Large intestine (tissue), 3 donors: ENCODE results near the gene CSN1S1. TPM values are rescaled to one million over a fixed set of nuclear protein-coding genes. Genes with fewer than 3 reads are reported as not detected.
"Not testable (repeated sequence)": the region's sequence is repeated elsewhere in the genome, so short reads cannot be mapped to it uniquely, and the experiment has no call there.

Experiments
- DNase-seq, 2 donors: peaks; one replicate each; pipeline versions ENCODE4 v3.0.0 to v3.0.0-alpha.2; 2013
- H3K27ac ChIP-seq: one replicate; pipeline ENCODE4 v1.5.1; 2013; ENCODE audit warnings: low read length
- H3K27me3 ChIP-seq: 2 replicates; pipeline ENCODE4 v1.6.1; 2013; ENCODE audit warnings: low read length; ENCODE audit not compliant: control insufficient read depth, insufficient read depth
- H3K36me3 ChIP-seq: 2 replicates; pipeline ENCODE4 v1.6.1; 2013; ENCODE audit warnings: low read length; ENCODE audit not compliant: control insufficient read depth, insufficient read depth
- H3K4me1 ChIP-seq: one replicate; pipeline ENCODE4 v1.6.1; 2013; ENCODE audit warnings: low read length; ENCODE audit not compliant: control insufficient read depth, insufficient read depth
- H3K4me3 ChIP-seq: one replicate; pipeline ENCODE4 v1.5.1; 2013; ENCODE audit warnings: low read length
- H3K9me3 ChIP-seq: one replicate; pipeline ENCODE4 v1.6.1; 2013; ENCODE audit warnings: mild to moderate bottlenecking, low read depth, low read length, moderate library complexity; ENCODE audit not compliant: control insufficient read depth
- WGBS: methylation state at CpG from one replicate; pipeline ENCODE4 v1.1.5; 2013; ENCODE audit warnings: low lambda C conversion rate; ENCODE audit not compliant: insufficient coverage; 5-methylcytosine and 5-hydroxymethylcytosine counted together
- polyA plus RNA-seq: library from polyadenylated mRNA; unstranded; fragments of 120-200 nt; gene quantifications from one replicate; pipeline ENCODE4 v1.2.1, GENCODE V29; 2013

The CSN1S1 gene
- polyA plus RNA-seq, 1 donor = not detected

DNA sequence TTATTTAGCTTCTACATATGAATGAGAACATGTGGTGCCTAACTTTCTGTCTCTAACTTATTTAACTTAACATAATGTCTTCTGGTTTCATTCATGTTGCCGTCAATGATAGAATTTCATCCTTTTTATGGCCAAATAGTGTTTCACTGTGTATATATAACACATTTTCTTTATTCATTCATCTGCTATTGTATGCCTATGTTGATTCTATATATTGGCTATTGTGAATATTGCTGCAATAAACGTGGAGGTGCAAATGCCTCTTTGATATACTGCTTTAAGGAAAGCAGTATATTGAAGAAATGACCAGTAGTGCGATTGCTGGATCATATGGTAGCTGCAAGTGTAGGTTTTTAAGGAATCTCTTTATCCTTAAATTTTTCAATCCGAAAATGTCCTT lies 10.0 kb upstream of the CSN1S1 start:
- DNase-seq = no peak
- 71% methylated on average over 3 of the region's 4 CpGs for WGBS
- H3K27ac ChIP-seq = no peak overlapping the region
- H3K4me3 ChIP-seq = no peak overlapping the region
- H3K36me3 ChIP-seq = no peaks in the 10 kb centered on the region
- no peaks in the 10 kb centered on the region for H3K4me1 ChIP-seq
- H3K27me3 ChIP-seq = no peaks in the 10 kb centered on the region
- no peaks in the 10 kb centered on the region for H3K9me3 ChIP-seq

DNA sequence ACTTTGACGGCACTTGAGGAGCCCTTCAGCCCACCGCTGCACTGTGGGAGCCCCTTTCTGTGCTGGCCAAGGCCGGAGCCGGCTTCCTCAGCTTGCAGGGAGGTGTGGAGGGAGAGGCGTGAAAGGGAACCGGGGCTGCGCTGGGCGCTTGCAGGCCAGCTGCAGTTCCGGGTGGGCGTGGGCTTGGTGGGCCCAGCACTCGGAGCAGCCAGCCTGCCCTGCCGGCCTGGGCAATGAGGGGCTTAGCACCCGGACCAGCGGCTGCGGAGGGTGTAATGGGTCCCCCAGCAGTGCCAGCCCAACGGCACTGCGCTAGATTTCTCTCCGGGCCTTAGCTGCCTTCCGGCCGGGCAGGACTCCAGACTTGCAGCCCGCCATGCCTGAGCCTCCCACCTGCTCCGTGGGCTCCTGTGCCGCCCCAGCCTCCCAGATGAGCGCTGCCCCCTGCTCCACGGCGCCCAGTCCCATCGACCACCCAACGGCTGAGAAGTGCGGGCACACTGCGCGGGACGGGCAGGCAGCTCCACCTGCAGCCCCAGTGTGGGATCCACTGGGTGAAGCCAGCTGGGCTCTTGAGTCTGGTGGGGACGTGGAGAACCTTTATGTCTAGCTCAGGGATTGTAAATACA lies 7.0 kb upstream of the CSN1S1 start:
- H3K36me3 ChIP-seq, H3K4me1 ChIP-seq, H3K27me3 ChIP-seq, H3K4me3 ChIP-seq, DNase-seq, H3K9me3 ChIP-seq, H3K27ac ChIP-seq: not testable (repeated sequence)
- no CpG with 5 or more reads among the region's 33 CpGs for WGBS

DNA sequence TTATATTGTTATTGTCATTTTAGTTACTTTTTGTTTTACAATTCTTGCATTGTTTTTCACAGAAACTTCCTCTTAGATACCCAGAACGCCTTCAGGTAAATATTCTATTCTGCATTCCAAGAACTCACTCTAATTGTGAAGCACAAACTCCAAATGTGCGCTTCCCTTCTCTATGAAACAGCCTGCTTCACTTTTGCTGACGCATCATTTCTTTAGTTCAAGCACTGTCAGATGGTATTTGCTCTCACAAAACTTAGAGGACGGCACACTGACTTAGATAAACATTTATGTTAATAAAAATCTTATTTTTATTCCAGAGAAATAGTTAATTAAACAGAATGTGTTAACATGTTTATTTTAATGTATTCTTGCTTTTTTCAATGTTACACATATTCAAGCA lies 3.3 kb downstream of the CSN1S1 start:
- H3K9me3 ChIP-seq = no peaks in the 10 kb centered on the region
- no peak for DNase-seq
- WGBS = 72% methylated on average over 4 of the region's 4 CpGs

DNA sequence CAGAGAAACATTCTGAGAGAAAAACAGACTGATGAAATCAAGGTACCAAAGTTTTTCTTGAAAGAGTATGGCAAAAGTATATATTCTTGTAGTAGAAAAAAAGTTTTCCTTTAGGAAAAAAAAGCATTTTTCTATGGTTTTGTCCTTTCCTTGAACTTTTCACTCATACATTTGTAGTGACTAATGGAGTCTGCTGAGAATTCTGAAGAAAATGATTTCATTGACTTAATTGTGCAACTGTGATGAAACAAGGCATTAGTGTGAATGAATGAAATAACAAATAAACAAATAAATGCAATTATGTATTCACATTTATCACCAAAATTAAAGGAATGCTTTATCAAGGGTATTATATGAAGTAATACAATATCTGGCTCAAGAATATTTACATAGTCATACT lies 5.7 kb downstream of the CSN1S1 start:
- H3K27me3 ChIP-seq = no peaks in the 10 kb centered on the region
- no peaks in the 10 kb centered on the region for H3K4me1 ChIP-seq
- H3K36me3 ChIP-seq = no peaks in the 10 kb centered on the region
- H3K27ac ChIP-seq = no peak overlapping the region
- no peaks in the 10 kb centered on the region for H3K9me3 ChIP-seq
- no peak overlapping the region for H3K4me3 ChIP-seq
- no peak for DNase-seq

More for the DNA sequence above, 3.3 kb downstream of the CSN1S1 start:
- Histone ChIP-seq H3K36me3 (no peaks in the 10 kb centered on the region), H3K4me1 (no peaks in the 10 kb centered on the region), H3K27ac (no peak overlapping the region), H3K27me3 (no peaks in the 10 kb centered on the region), H3K4me3 (no peak overlapping the region)

DNA sequence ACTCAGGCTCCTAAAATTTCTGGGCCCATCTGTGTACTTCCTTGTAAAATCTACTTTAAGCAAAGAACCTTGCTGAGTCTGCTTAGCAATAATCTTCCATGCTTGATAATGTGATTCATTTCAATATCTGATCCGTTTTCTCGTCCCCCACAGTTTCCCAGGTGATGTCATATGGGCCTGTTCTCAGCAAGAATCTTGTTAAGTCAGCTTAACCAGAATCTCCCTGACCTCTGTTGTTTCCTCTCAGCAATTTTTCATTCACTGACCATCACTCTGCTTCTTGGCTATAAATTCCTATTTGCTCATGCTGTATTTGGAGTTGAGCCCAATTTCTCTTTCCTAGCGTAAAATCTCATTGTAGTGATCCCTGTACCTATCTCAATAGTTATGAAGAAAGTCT lies 20.7 kb downstream of the CSN1S1 start:
- 87% methylated on average over 2 of the region's 3 CpGs for WGBS
- no peaks in the 10 kb centered on the region for H3K4me1 ChIP-seq
- no peak overlapping the region for H3K27ac ChIP-seq
- H3K36me3 ChIP-seq = no peaks in the 10 kb centered on the region
- no peaks in the 10 kb centered on the region for H3K9me3 ChIP-seq
- H3K27me3 ChIP-seq = no peaks in the 10 kb centered on the region
- H3K4me3 ChIP-seq = no peak overlapping the region
- no peak for DNase-seq

DNA sequence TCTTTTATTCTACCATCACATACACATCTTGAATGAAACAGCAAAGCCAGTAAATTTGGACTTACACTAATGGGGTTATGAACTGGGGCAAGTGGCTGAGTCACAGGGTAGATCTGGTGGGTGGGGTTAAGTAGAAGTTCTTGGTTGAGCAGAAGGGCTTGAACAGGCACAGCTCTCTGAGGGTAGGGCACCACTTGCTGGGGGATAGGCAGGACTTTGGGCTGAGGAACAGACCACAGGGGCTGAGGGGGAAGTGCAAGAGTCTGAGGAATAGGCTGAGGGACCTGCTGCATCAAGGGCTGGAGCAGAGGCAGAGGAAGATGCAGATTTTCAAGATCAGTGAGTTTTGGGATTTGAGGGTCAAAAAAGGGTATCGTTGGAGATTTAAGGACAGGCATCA lies 26.3 kb downstream of the CSN1S1 start:
- Histone ChIP-seq H3K27ac (no peak overlapping the region), H3K4me1 (no peaks in the 10 kb centered on the region), H3K4me3 (no peak overlapping the region), H3K9me3 (no peaks in the 10 kb centered on the region), H3K27me3 (no peaks in the 10 kb centered on the region), H3K36me3 (no peaks in the 10 kb centered on the region)
- no CpG with 5 or more reads among the region's 1 CpG for WGBS
- no peak for DNase-seq

DNA sequence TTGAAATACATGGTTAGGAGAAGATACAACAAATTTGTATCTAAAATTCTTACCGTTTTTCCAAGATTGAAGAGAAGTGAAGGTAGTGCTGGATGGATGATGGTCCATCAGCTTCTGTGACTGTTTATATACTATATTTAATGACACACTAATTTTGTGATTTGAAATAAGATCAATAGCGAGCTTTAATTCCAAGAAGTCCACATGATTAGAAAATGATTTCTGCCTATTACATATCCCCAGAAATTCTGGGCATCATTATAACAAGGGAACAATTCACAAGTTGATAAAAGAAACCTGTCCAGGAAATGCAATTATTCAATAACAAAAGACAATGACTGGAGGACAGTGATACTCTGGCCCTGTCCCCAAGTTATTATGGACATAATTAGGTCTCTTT lies 34.8 kb downstream of the CSN1S1 start, which contains the start of gene CSN2:
Gene CSN2, minus strand, starts transcription at position 101 of the 400 bp plus-strand sequence. CDS start 4,733 bp downstream, outside the sequence.
- H3K27ac ChIP-seq = no peak within 1 kb of the TSS
- H3K9me3 ChIP-seq = no peaks in the 10 kb centered on the region
- no peaks in the 10 kb centered on the region for H3K27me3 ChIP-seq
- no peak for DNase-seq
- H3K4me1 ChIP-seq = no peaks in the 10 kb centered on the region
- no peaks in the 10 kb centered on the region for H3K36me3 ChIP-seq
- WGBS = no CpG with 5 or more reads among the region's 2 CpGs
- H3K4me3 ChIP-seq = no peak within 1 kb of the TSS

DNA sequence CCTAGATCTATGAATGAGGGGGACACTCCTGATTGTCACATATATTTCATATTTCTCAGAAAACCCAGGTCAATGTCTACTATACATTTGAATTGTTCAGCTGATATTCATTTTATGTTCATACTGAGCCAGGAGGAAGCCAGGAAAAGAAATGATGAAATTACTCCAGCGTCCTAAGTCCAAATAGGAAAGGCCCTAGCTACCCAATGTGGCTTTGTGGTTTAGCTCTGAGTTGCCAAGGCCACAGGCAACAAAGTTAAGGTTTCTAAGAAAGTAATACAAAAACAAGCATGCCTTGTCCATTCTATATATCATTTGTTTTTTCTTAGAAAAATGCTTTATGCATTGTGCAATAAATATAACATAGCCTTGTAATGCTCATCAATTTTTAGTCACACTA lies 39.2 kb downstream of the CSN1S1 start:
- WGBS = 100% methylated on average over 1 of the region's 1 CpG
- no peaks in the 10 kb centered on the region for H3K27me3 ChIP-seq
- no peaks in the 10 kb centered on the region for H3K9me3 ChIP-seq
- no peaks in the 10 kb centered on the region for H3K4me1 ChIP-seq
- no peaks in the 10 kb centered on the region for H3K36me3 ChIP-seq
- no peak overlapping the region for H3K4me3 ChIP-seq
- no peak for DNase-seq
- no peak overlapping the region for H3K27ac ChIP-seq

DNA sequence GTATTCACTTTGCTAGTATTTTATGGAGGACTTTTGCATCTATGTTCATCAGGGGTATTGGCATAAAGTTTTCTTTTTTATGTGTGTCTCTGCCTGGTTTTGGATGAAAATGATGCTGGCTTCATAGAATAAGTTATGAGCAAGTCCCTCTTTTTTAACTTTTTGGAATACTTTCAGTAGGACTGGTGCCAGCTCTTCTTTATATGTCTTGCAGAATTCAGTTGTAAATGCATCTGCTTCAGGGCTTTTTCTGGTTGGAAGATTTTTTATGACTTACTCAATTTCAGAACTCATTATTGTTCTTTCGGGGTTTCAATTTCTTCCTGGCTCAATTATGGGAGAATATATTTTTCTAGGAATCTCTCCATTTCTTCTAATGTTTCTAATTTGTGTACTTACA lies 43.8 kb downstream of the CSN1S1 start:
- Histone ChIP-seq H3K9me3 (no peaks in the 10 kb centered on the region), H3K4me3 (no peak overlapping the region), H3K27ac (no peak overlapping the region), H3K27me3 (no peaks in the 10 kb centered on the region), H3K4me1 (no peaks in the 10 kb centered on the region), H3K36me3 (no peaks in the 10 kb centered on the region)
- 100% methylated on average over 1 of the region's 1 CpG for WGBS
- no peak for DNase-seq

DNA sequence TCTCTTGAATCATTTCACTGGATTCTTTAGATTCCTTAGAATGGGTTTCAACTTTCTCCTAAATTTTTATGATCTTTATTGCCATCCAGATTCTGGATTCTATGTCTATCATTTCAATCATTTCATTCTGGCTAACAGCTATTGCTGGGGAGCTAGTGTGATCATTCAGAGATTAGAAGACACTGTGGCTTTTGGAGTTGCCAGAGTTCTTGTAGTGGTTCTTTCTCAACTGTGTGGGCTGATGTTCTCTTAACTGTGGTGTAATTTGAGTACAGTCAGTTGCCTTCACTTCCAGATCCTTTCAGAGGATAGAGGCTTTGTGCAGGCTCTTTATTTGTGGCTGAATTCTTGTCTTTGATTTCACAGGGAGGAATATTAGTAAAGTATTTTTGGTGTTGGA lies 46.7 kb downstream of the CSN1S1 start:
- H3K27ac ChIP-seq = no peak overlapping the region
- no peaks in the 10 kb centered on the region for H3K9me3 ChIP-seq
- DNase-seq = no peak
- H3K27me3 ChIP-seq = no peaks in the 10 kb centered on the region
- no peak overlapping the region for H3K4me3 ChIP-seq
- H3K4me1 ChIP-seq = no peaks in the 10 kb centered on the region
- no peaks in the 10 kb centered on the region for H3K36me3 ChIP-seq

DNA sequence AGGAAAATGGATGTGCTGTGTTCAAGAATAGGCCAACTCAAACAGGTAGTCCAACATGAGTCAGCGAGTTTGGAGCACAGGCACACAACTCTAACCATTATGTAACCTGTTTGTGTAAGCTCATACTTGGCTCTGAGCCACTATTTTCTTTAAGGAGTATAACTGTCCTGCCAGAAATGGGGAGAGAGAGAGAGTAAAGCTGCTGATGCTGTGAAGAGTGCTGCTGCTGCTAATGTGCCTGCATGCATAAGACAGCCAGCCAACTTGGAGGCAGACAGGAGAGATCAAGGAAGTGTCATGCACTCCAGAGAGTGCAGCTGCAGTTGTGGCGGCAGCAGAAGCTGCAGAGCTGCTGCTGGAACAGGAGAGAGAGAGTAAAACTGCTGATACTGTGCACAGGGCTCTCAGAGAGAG lies 53.2 kb downstream of the CSN1S1 start:
- H3K36me3 ChIP-seq = no peaks in the 10 kb centered on the region
- H3K27me3 ChIP-seq = no peaks in the 10 kb centered on the region
- no peak overlapping the region for H3K27ac ChIP-seq
- 60% methylated on average over 1 of the region's 2 CpGs for WGBS
- no peaks in the 10 kb centered on the region for H3K9me3 ChIP-seq
- peak; percentile 4 to 22 for DNase-seq
- H3K4me3 ChIP-seq = no peak overlapping the region
- H3K4me1 ChIP-seq = no peaks in the 10 kb centered on the region
